Bronchial epithelial cell (primary cell): ENCODE data around the gene USP44. TPM values are rescaled to one million over a fixed set of nuclear protein-coding genes. Genes with fewer than 3 reads are reported as not detected.

Experiments
- DNase-seq: peaks from one replicate; pipeline ENCODE4 v3.0.0-alpha.2; 2010; ENCODE audit warnings: low read depth
- FAIRE-seq: peaks from 2 replicates; lab custom pipeline; 2011; peaks lifted over from hg19 to GRCh38; lab: Jason Lieb, UNC
- H3K27me3 ChIP-seq: 2 replicates; pipeline ENCODE4 v1.5.1; 2011; ENCODE audit warnings: low read length; ENCODE audit not compliant: control insufficient read depth, insufficient read depth
- H3K36me3 ChIP-seq: 2 replicates; pipeline ENCODE4 v1.5.1; 2011; ENCODE audit warnings: low read length; ENCODE audit not compliant: control insufficient read depth, insufficient read depth
- H3K4me3 ChIP-seq: 2 replicates; pipeline ENCODE4 v1.5.1; 2011; ENCODE audit warnings: mild to moderate bottlenecking, low read depth, low read length, control low read depth
- total RNA-seq: library from RNA; depleted of rRNA; stranded (reverse); fragments of >200 nt; gene quantifications from 2 replicates; pipeline ENCODE4 v1.2.1, GENCODE V29; 2014
- TF ChIP-seq, protein P1 (sequence below): IDR thresholded peaks from 2 replicates; pipeline ENCODE4 v1.5.1; 2011; ENCODE audit warnings: mild to moderate bottlenecking, moderate library complexity, low read length, control low read depth, inconsistent platforms; ENCODE audit not compliant: insufficient read depth, severe bottlenecking

The USP44 gene
- total RNA-seq, 1 donor from 2014 or later = 0.26 TPM

- peaks cover 2% of the 10 kb centered on the region for H3K36me3 ChIP-seq
- H3K27me3 ChIP-seq = no peaks in the 10 kb centered on the region
- TF ChIP-seq, protein P1, sequence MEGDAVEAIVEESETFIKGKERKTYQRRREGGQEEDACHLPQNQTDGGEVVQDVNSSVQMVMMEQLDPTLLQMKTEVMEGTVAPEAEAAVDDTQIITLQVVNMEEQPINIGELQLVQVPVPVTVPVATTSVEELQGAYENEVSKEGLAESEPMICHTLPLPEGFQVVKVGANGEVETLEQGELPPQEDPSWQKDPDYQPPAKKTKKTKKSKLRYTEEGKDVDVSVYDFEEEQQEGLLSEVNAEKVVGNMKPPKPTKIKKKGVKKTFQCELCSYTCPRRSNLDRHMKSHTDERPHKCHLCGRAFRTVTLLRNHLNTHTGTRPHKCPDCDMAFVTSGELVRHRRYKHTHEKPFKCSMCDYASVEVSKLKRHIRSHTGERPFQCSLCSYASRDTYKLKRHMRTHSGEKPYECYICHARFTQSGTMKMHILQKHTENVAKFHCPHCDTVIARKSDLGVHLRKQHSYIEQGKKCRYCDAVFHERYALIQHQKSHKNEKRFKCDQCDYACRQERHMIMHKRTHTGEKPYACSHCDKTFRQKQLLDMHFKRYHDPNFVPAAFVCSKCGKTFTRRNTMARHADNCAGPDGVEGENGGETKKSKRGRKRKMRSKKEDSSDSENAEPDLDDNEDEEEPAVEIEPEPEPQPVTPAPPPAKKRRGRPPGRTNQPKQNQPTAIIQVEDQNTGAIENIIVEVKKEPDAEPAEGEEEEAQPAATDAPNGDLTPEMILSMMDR = no peak
- DNase-seq (peak; percentile 90), FAIRE-seq (no peak)
- H3K4me3 ChIP-seq = peak within 1 kb of the TSS; percentile 94
Measured at GRCh38 chr12:95473884-95474659, 77.2 kb downstream of the USP44 start, which contains the start of gene METAP2. Gene METAP2, plus strand, starts transcription at chr12:95474152. Its CDS starts 28 bp downstream, at chr12:95474180.

DNA sequence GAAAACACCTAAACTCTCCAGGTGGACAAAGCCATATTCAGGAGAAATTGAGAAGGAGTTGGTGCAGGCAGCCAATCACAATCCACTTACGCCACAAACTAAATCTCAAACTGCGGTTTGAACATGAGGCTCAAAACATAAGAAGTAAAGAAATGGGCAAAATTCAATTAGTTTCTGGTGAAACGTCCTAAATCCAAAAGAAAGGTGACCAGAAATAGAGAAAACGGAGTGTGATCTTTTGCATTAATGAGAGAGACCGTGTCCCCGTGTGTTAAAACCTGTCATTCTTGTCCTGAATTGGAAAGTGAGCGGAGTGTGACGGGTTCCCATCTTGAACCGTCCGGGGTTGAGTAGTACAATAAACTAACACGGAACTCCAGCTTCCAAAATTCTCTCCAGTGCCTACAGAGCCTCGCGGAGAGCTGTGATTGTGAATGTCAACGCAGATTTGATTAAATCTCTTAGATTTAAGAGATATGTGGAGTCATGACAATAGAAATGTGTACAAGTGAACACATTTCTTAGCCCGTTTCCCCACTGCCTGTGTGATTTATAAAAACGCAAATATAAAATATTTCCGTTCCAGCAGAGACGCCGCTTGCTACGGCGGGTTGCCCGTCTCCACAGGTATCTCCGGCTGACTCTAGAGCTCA, 77.9 kb downstream of the USP44 start:
- H3K27me3 ChIP-seq = no peaks in the 10 kb centered on the region
- TF ChIP-seq, protein P1 = no peak
- DNase-seq (peak; percentile 59), FAIRE-seq (no peak)
- H3K36me3 ChIP-seq = peaks cover 2% of the 10 kb centered on the region
- peak overlapping the region; percentile 94 for H3K4me3 ChIP-seq

- no peaks in the 10 kb centered on the region for H3K27me3 ChIP-seq
- TF ChIP-seq, protein P1 = no peak
- H3K4me3 ChIP-seq = no peak overlapping the region
- H3K36me3 ChIP-seq = no peaks in the 10 kb centered on the region
- no peak for FAIRE-seq
- peak; percentile 39 for DNase-seq
Measured at GRCh38 chr12:95470300-95470699, 81.0 kb downstream of the USP44 start.

Other genes starting within 250 kb of the USP44 start
- 41.2 and 44.8 TPM in 2 replicates for gene METAP2, start 77.3 kb downstream of the USP44 start, total RNA-seq
- 50.3 and 60.4 TPM in 2 replicates for gene NTN4, start 239.3 kb upstream of the USP44 start, total RNA-seq